ENCODE results near the gene EREG. TPM values are rescaled to one million over a fixed set of nuclear protein-coding genes. Genes with fewer than 3 reads are reported as not detected.

EREG gene
- total and polyA plus RNA-seq, 9 of the 15 experiments (the other 6 are each of a cell fraction or from before 2014, with no cell fraction given): 0.97 to 7.3 (median 2.5) TPM

DNA sequence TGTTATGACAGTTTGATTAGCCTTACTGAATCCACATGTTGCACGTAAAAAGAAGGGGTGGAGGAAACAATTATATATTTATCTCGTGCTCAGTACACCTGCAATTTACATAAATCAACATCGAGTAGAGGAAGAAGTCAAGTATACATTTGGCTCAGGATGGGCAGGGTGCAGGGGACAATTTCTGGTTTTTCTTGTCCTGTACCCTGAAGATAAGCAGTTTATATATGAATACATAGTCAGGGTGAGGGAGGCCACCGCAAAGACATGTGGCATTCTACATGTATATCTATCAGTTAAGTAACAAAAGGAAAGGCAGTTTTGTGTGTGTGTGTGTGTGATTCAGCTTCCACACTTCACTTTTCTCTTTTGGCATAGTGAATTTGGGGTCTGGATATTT is 11.1 kb upstream of the EREG start (continued):
- TF ChIP-seq CTCF (IDR thresholded peaks at IDR 0.05 in 2 of 3, conservative IDR thresholded peaks at IDR 0.05 in 1 of 3; ENCODE audit: insufficient read depth in 2 of 3, low read depth in 1 of 3, low read length in 3 of 3) (no peak), ZNF592 (IDR thresholded peaks at IDR 0.05) (no peak)
- TF ChIP-seq, protein P1, sequence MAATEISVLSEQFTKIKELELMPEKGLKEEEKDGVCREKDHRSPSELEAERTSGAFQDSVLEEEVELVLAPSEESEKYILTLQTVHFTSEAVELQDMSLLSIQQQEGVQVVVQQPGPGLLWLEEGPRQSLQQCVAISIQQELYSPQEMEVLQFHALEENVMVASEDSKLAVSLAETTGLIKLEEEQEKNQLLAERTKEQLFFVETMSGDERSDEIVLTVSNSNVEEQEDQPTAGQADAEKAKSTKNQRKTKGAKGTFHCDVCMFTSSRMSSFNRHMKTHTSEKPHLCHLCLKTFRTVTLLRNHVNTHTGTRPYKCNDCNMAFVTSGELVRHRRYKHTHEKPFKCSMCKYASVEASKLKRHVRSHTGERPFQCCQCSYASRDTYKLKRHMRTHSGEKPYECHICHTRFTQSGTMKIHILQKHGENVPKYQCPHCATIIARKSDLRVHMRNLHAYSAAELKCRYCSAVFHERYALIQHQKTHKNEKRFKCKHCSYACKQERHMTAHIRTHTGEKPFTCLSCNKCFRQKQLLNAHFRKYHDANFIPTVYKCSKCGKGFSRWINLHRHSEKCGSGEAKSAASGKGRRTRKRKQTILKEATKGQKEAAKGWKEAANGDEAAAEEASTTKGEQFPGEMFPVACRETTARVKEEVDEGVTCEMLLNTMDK (IDR thresholded peaks at IDR 0.05; ENCODE audit: borderline replicate concordance, insufficient read depth, low read depth, low read length, poor library complexity, severe bottlenecking): no peak

Data from K562 (cell line).